Natural killer cell treated with Interleukin-12 subunit alpha and Interleukin-12 subunit beta and Interleukin-15 and Interleukin-18, amount 100 ng/mL, for 72 hours (primary cell): ENCODE data around the gene TTYH3. TPM values are rescaled to one million over a fixed set of nuclear protein-coding genes. Genes with fewer than 3 reads are reported as not detected.
A peak's percentile ranks its signal among the peaks of the same experiment; 100 is the strongest.

Experiments
- ATAC-seq, 2 donors: fragments of 150-1000 bp; cut with Tn5 transposase in 1 of 2; sonication (Bioruptor Pico), chemical (Tn5 transposase) in 1 of 2; 2 replicates each; pipeline ENCODE4 v1.10.0; 2021
- DNase-seq: peaks from one replicate; pipeline ENCODE4 v3.0.0; 2022; ENCODE audit warnings: low spot score
- H3K27ac Mint-ChIP-seq, 2 donors: 1 replicate in 1 of 2; 2 replicates in 1 of 2; pipeline ENCODE4 v1.8.0; 2022; ENCODE audit warnings: mixed read lengths in 2 of 2, mild to moderate bottlenecking in 1 of 2, moderate library complexity in 1 of 2
- H3K27me3 Mint-ChIP-seq, 2 donors: 1 replicate in 1 of 2; 2 replicates in 1 of 2; pipeline ENCODE4 v1.8.0; 2022; ENCODE audit warnings: mixed read lengths in 2 of 2
- H3K36me3 Mint-ChIP-seq: one replicate; pipeline ENCODE4 v1.8.0; 2022; ENCODE audit warnings: mixed read lengths
- H3K4me1 Mint-ChIP-seq, 2 donors: 1 replicate in 1 of 2; 2 replicates in 1 of 2; pipeline ENCODE4 v1.8.0; 2022; ENCODE audit warnings: low read depth in 2 of 2, mixed read lengths in 2 of 2, mild to moderate bottlenecking in 1 of 2
- H3K4me3 Mint-ChIP-seq: one replicate; pipeline ENCODE4 v1.8.0; 2022; ENCODE audit warnings: mixed read lengths
- H3K9me3 Mint-ChIP-seq: 2 replicates; pipeline ENCODE4 v1.8.0; 2022; ENCODE audit warnings: mixed read lengths
- total RNA-seq, 2 donors: library from RNA; stranded (reverse); gene quantifications; one replicate each; pipeline ENCODE4 v1.2.3, GENCODE V29; 2022

Gene TTYH3
- total RNA-seq, 2 donors from 2014 or later, result 23.7 to 24.8 TPM

GRCh38 chr7:2639695-2640481 lies 8.1 kb downstream of the TTYH3 start:
- Mint-ChIP-seq H3K4me1 (peaks cover 2 to 6% of the 10 kb centered on the region in 2 donors), H3K27ac (no peak overlapping the region), H3K36me3 (no peaks in the 10 kb centered on the region), H3K4me3 (no peak overlapping the region), H3K9me3 (no peaks in the 10 kb centered on the region), H3K27me3 (no peaks in the 10 kb centered on the region)
- DNase-seq, result no peak
- no peak for ATAC-seq

GRCh38 chr7:2640482-2640830 lies 8.7 kb downstream of the TTYH3 start:
- no peak overlapping the region for H3K4me3 Mint-ChIP-seq
- no peak overlapping the region for H3K27ac Mint-ChIP-seq
- H3K4me1 Mint-ChIP-seq, result peaks cover 8 to 10% of the 10 kb centered on the region in 2 donors
- no peaks in the 10 kb centered on the region for H3K9me3 Mint-ChIP-seq
- H3K27me3 Mint-ChIP-seq, result no peaks in the 10 kb centered on the region
- H3K36me3 Mint-ChIP-seq, result no peaks in the 10 kb centered on the region
- DNase-seq (no peak), ATAC-seq (no peak)

- no peaks in the 10 kb centered on the region for H3K36me3 Mint-ChIP-seq
Measured at GRCh38 chr7:2640846-2641316, 9.1 kb downstream of the TTYH3 start.

GRCh38 chr7:2641406-2642393 lies 9.9 kb downstream of the TTYH3 start:
- no peak overlapping the region for H3K4me3 Mint-ChIP-seq
- H3K27me3 Mint-ChIP-seq, result no peaks in the 10 kb centered on the region
- peaks cover 10 to 13% of the 10 kb centered on the region in 2 donors for H3K4me1 Mint-ChIP-seq
- H3K9me3 Mint-ChIP-seq, result no peaks in the 10 kb centered on the region
- H3K36me3 Mint-ChIP-seq, result no peaks in the 10 kb centered on the region
- ATAC-seq, result no peak
- H3K27ac Mint-ChIP-seq, result no peak overlapping the region
- no peak for DNase-seq

More at GRCh38 chr7:2640846-2641316, 9.1 kb downstream of the TTYH3 start:
- Mint-ChIP-seq H3K27ac (no peak overlapping the region), H3K9me3 (no peaks in the 10 kb centered on the region), H3K4me3 (no peak overlapping the region), H3K4me1 (peaks cover 10 to 13% of the 10 kb centered on the region in 2 donors), H3K27me3 (no peaks in the 10 kb centered on the region)
- DNase-seq (no peak), ATAC-seq (no peak)

- Mint-ChIP-seq H3K9me3 (no peaks in the 10 kb centered on the region), H3K27ac (no peak overlapping the region), H3K4me1 (peaks cover 10 to 13% of the 10 kb centered on the region in 2 donors), H3K27me3 (no peaks in the 10 kb centered on the region), H3K4me3 (no peak overlapping the region), H3K36me3 (no peaks in the 10 kb centered on the region)
- DNase-seq (no peak), ATAC-seq (no peak)
Measured at GRCh38 chr7:2643386-2644219, 11.8 kb downstream of the TTYH3 start.

- ATAC-seq, result no peak
- Mint-ChIP-seq H3K27ac (peak overlapping the region; percentile 70 to 88), H3K4me1 (peaks cover 10 to 13% of the 10 kb centered on the region in 2 donors), H3K36me3 (no peaks in the 10 kb centered on the region), H3K9me3 (no peaks in the 10 kb centered on the region), H3K4me3 (peak overlapping the region; percentile 72), H3K27me3 (no peaks in the 10 kb centered on the region)
- no peak for DNase-seq
Measured at GRCh38 chr7:2644220-2644561, 12.4 kb downstream of the TTYH3 start.

- DNase-seq (no peak), ATAC-seq (peak; percentile 74 to 75)
- H3K9me3 Mint-ChIP-seq, result no peaks in the 10 kb centered on the region
- H3K4me1 Mint-ChIP-seq, result peaks cover 10 to 13% of the 10 kb centered on the region in 2 donors
- peak overlapping the region; percentile 72 for H3K4me3 Mint-ChIP-seq
- H3K27ac Mint-ChIP-seq, result peak overlapping the region; percentile 70 to 88
- H3K27me3 Mint-ChIP-seq, result no peaks in the 10 kb centered on the region
- no peaks in the 10 kb centered on the region for H3K36me3 Mint-ChIP-seq
Measured at GRCh38 chr7:2644562-2645273, 12.9 kb downstream of the TTYH3 start.

GRCh38 chr7:2645274-2645868 lies 13.6 kb downstream of the TTYH3 start:
- Mint-ChIP-seq H3K27me3 (no peaks in the 10 kb centered on the region), H3K4me3 (peak overlapping the region; percentile 72), H3K36me3 (no peaks in the 10 kb centered on the region), H3K4me1 (peaks cover 10 to 13% of the 10 kb centered on the region in 2 donors), H3K9me3 (no peaks in the 10 kb centered on the region), H3K27ac (peak overlapping the region; percentile 70 to 88)
- ATAC-seq (peak; percentile 88 to 90), DNase-seq (peak; percentile 83)

- Mint-ChIP-seq H3K27ac (no peak overlapping the region), H3K4me1 (peaks cover 10 to 13% of the 10 kb centered on the region in 2 donors), H3K9me3 (no peaks in the 10 kb centered on the region), H3K27me3 (no peaks in the 10 kb centered on the region), H3K36me3 (no peaks in the 10 kb centered on the region), H3K4me3 (no peak overlapping the region)
- no peak for DNase-seq
- ATAC-seq, result no peak
Measured at GRCh38 chr7:2646336-2646679, 14.5 kb downstream of the TTYH3 start.

GRCh38 chr7:2646680-2647571 lies 15.1 kb downstream of the TTYH3 start:
- no peak for ATAC-seq
- H3K27ac Mint-ChIP-seq, result no peak overlapping the region
- H3K27me3 Mint-ChIP-seq, result no peaks in the 10 kb centered on the region
- DNase-seq, result no peak
- no peaks in the 10 kb centered on the region for H3K36me3 Mint-ChIP-seq
- H3K9me3 Mint-ChIP-seq, result no peaks in the 10 kb centered on the region
- peaks cover 10 to 13% of the 10 kb centered on the region in 2 donors for H3K4me1 Mint-ChIP-seq
- no peak overlapping the region for H3K4me3 Mint-ChIP-seq

- ATAC-seq (no peak), DNase-seq (no peak)
- Mint-ChIP-seq H3K4me1 (peaks cover 10 to 13% of the 10 kb centered on the region in 2 donors), H3K27ac (no peak overlapping the region), H3K36me3 (no peaks in the 10 kb centered on the region), H3K27me3 (no peaks in the 10 kb centered on the region), H3K9me3 (no peaks in the 10 kb centered on the region), H3K4me3 (no peak overlapping the region)
Measured at GRCh38 chr7:2647594-2648172, 15.9 kb downstream of the TTYH3 start.
